Activated CD8-positive, alpha-beta T cell treated with anti-CD3 and anti-CD28 coated beads, Interleukin-2, amount 10 ng/mL, durations not matched to agents 7 days and 5 days (primary cell): ENCODE results near the gene WASF3. TPM values are rescaled to one million over a fixed set of nuclear protein-coding genes. Genes with fewer than 3 reads are reported as not detected.

Experiments used
- ATAC-seq: fragments of 150-1000 bp; cut with Tn5 transposase; one replicate; pipeline ENCODE4 v1.10.0; 2021; ENCODE audit warnings: moderate library complexity
- CTCF ChIA-PET: fragments of 350-600 bp; sonication (Branson Sonifier 250); formaldehyde crosslinking; loops from one replicate; lab custom pipeline; 2021; ENCODE audit warnings: antibody characterized with exemption; lab: Charles Lee
- POLR2A ChIA-PET: fragments of 350-600 bp; sonication (Branson Sonifier 250); formaldehyde crosslinking; loops from one replicate; lab custom pipeline; 2021; ENCODE audit warnings: antibody characterized with exemption; lab: Charles Lee
- DNase-seq: peaks from one replicate; pipeline ENCODE4 v3.0.0-alpha.2; 2020
- H3K27ac Mint-ChIP-seq: one replicate; pipeline ENCODE4 v1.8.0; 2021; ENCODE audit warnings: mild to moderate bottlenecking, mixed read lengths
- H3K27me3 Mint-ChIP-seq: one replicate; pipeline ENCODE4 v1.8.0; 2021; ENCODE audit warnings: low read depth, mixed read lengths
- H3K36me3 Mint-ChIP-seq: one replicate; pipeline ENCODE4 v1.8.0; 2021; ENCODE audit warnings: low read depth, mixed read lengths
- H3K4me1 Mint-ChIP-seq: one replicate; pipeline ENCODE4 v1.8.0; 2021; ENCODE audit warnings: low read depth, mixed read lengths
- H3K4me3 Mint-ChIP-seq: one replicate; pipeline ENCODE4 v1.8.0; 2021; ENCODE audit warnings: mild to moderate bottlenecking, mixed read lengths
- H3K9me3 Mint-ChIP-seq: one replicate; pipeline ENCODE4 v1.8.0; 2022; ENCODE audit warnings: mixed read lengths; ENCODE audit not compliant: insufficient read depth
- total RNA-seq, 2 experiments: library from RNA; stranded (reverse); gene quantifications; one replicate each; pipeline ENCODE4 v1.2.3, GENCODE V29; 2021

The WASF3 gene
- total RNA-seq, 2 experiments from 2014 or later = not detected

- no peaks in the 10 kb centered on the region for H3K36me3 Mint-ChIP-seq
- POLR2A ChIA-PET = no interaction called here
- no peaks in the 10 kb centered on the region for H3K4me1 Mint-ChIP-seq
These were observed 17.8 kb downstream of the WASF3 start for GRCh38 chr13:26575244-26575643.

DNA sequence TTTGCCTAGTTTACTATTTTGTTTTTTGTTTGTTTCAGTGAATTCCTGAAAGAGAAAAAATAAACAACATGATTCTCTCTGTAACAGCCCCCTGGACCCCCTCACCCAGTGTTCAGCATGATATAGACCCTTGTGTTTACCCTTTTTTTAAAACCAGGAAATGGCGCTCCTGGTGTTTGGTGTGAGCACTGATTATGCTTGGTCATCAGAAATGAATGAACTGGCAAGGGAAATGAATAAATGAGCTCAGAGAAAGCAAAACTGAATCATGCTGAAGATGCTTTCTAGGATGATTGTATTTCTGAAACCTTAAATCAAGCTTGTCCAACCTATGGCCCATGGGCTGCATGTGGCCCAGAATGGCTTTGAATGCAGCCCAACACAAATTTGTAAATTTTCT lies 22.1 kb downstream of the WASF3 start:
- H3K27ac Mint-ChIP-seq = no peak overlapping the region
- no peaks in the 10 kb centered on the region for H3K4me1 Mint-ChIP-seq
- peaks cover 12% of the 10 kb centered on the region for H3K27me3 Mint-ChIP-seq
- DNase-seq = no peak
- ChIA-PET CTCF (no interaction called here), POLR2A (no interaction called here)
- no peak for ATAC-seq
- H3K36me3 Mint-ChIP-seq = no peaks in the 10 kb centered on the region
- H3K4me3 Mint-ChIP-seq = no peak overlapping the region
- H3K9me3 Mint-ChIP-seq = no peaks in the 10 kb centered on the region

More at GRCh38 chr13:26575244-26575643, 17.8 kb downstream of the WASF3 start:
- H3K27me3 Mint-ChIP-seq = peaks cover 14% of the 10 kb centered on the region
- no peak for DNase-seq
- no peak overlapping the region for H3K4me3 Mint-ChIP-seq
- ATAC-seq = no peak
- no peak overlapping the region for H3K27ac Mint-ChIP-seq
- no peaks in the 10 kb centered on the region for H3K9me3 Mint-ChIP-seq
- CTCF ChIA-PET = interaction anchor here (0.7 kb wide), 1 partner anchor 13 kb away, joined by 3 read pairs; no protein-coding TSS in a partner anchor

DNA sequence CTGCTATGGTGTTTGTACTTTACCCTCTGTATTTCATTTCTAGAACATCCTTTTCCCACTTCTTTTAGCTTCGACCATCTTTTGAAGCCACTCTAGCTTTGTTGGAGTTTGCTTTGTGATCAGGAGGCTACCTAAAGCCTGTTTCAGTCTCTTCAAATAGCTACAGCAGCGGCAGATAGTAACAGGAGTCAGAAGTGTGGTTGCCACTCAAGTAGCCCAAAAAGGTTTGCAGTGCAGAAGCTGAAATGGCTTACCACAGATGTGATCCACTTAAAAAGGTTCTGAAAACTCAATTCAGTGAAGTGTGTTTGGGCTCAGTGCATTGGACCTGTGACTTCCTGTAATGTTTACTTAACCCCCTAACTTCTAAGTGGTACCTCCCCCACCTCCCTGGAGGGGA lies 26.2 kb downstream of the WASF3 start:
- ATAC-seq (no peak), DNase-seq (no peak)
- ChIA-PET CTCF (interaction anchor here (1.1 kb wide), 1 partner anchor 115 kb away, joined by 3 read pairs; no protein-coding TSS in a partner anchor), POLR2A (no interaction called here)
- Mint-ChIP-seq H3K4me1 (peaks cover 3% of the 10 kb centered on the region), H3K27me3 (peaks cover 18% of the 10 kb centered on the region), H3K4me3 (no peak overlapping the region), H3K36me3 (no peaks in the 10 kb centered on the region), H3K27ac (no peak overlapping the region), H3K9me3 (no peaks in the 10 kb centered on the region)

- no peak overlapping the region for H3K4me3 Mint-ChIP-seq
- CTCF ChIA-PET = interaction anchor here (2.0 kb wide), 1 partner anchor 114 kb away, joined by 4 read pairs; no protein-coding TSS in a partner anchor
- peaks cover 23% of the 10 kb centered on the region for H3K27me3 Mint-ChIP-seq
- POLR2A ChIA-PET = no interaction called here
- no peaks in the 10 kb centered on the region for H3K36me3 Mint-ChIP-seq
- ATAC-seq (no peak), DNase-seq (no peak)
- H3K27ac Mint-ChIP-seq = no peak overlapping the region
- no peaks in the 10 kb centered on the region for H3K9me3 Mint-ChIP-seq
- H3K4me1 Mint-ChIP-seq = peaks cover 3% of the 10 kb centered on the region
These were observed 27.2 kb downstream of the WASF3 start for GRCh38 chr13:26584713-26585112.

GRCh38 chr13:26585136-26585535 lies 27.7 kb downstream of the WASF3 start:
- no peaks in the 10 kb centered on the region for H3K36me3 Mint-ChIP-seq
- CTCF ChIA-PET = interaction anchor here (2.0 kb wide), 1 partner anchor 113 kb away, joined by 4 read pairs; no protein-coding TSS in a partner anchor
- POLR2A ChIA-PET = no interaction called here
- peaks cover 3% of the 10 kb centered on the region for H3K4me1 Mint-ChIP-seq
- ATAC-seq (no peak), DNase-seq (no peak)
- H3K27me3 Mint-ChIP-seq = peaks cover 23% of the 10 kb centered on the region
- no peak overlapping the region for H3K4me3 Mint-ChIP-seq
- H3K9me3 Mint-ChIP-seq = no peaks in the 10 kb centered on the region
- no peak overlapping the region for H3K27ac Mint-ChIP-seq

DNA sequence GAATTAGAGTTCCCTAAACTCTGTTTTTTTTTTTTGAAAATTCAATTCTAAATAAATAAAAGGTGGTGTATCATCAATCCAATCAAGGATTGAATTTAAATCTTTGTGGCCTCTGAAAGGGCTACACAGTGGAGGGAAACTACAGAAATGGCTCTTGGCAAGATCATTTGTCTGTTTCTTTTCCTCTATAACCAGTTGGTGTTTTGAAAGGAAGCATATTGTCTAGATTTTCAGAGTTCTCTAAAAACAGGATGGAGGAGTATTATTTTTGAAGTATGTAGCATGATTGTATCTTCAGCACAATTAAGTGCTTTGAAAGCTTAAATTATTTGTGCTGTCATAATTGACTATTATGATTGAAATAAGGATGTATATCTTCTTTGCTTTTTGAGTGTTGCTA lies 29.8 kb downstream of the WASF3 start:
- Mint-ChIP-seq H3K27ac (no peak overlapping the region), H3K4me3 (no peak overlapping the region), H3K27me3 (peaks cover 33% of the 10 kb centered on the region), H3K36me3 (no peaks in the 10 kb centered on the region), H3K4me1 (peaks cover 3% of the 10 kb centered on the region), H3K9me3 (no peaks in the 10 kb centered on the region)
- ATAC-seq = no peak
- no peak for DNase-seq
- ChIA-PET CTCF (no interaction called here), POLR2A (no interaction called here)

- Mint-ChIP-seq H3K4me1 (peaks cover 3% of the 10 kb centered on the region), H3K36me3 (no peaks in the 10 kb centered on the region), H3K27ac (no peak overlapping the region), H3K4me3 (no peak overlapping the region), H3K27me3 (peaks cover 28% of the 10 kb centered on the region), H3K9me3 (no peaks in the 10 kb centered on the region)
- ATAC-seq (no peak), DNase-seq (no peak)
- POLR2A ChIA-PET = no interaction called here
- CTCF ChIA-PET = no interaction called here
These were observed 31.7 kb downstream of the WASF3 start for GRCh38 chr13:26589226-26589625.

DNA sequence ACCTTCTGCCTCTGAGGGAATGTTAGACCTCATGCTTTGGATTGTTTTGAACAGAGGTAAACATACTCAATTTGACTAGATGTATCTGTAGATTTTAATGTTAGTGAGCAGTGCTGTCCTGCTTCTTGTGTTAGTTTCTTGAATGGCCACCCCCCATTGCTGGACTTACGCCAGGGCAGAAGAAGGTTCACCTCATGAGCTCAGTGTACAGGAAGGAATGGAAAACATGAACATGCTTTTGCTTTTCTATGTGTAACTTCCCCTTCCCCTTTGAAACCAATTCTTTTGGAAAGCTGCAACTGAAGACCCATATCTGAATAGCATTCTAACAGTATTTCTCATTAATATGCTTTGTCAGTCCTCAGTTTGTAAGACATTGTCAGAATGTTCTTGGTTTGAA lies 32.3 kb downstream of the WASF3 start:
- H3K4me1 Mint-ChIP-seq = peaks cover 3% of the 10 kb centered on the region
- H3K4me3 Mint-ChIP-seq = no peak overlapping the region
- no peaks in the 10 kb centered on the region for H3K36me3 Mint-ChIP-seq
- H3K27me3 Mint-ChIP-seq = peaks cover 32% of the 10 kb centered on the region
- H3K9me3 Mint-ChIP-seq = no peaks in the 10 kb centered on the region
- POLR2A ChIA-PET = no interaction called here
- no peak overlapping the region for H3K27ac Mint-ChIP-seq
- DNase-seq = no peak
- CTCF ChIA-PET = no interaction called here
- no peak for ATAC-seq

GRCh38 chr13:26590379-26590778 lies 32.9 kb downstream of the WASF3 start:
- H3K4me3 Mint-ChIP-seq = no peak overlapping the region
- no peaks in the 10 kb centered on the region for H3K9me3 Mint-ChIP-seq
- ChIA-PET POLR2A (no interaction called here), CTCF (no interaction called here)
- H3K36me3 Mint-ChIP-seq = no peaks in the 10 kb centered on the region
- peaks cover 3% of the 10 kb centered on the region for H3K4me1 Mint-ChIP-seq
- DNase-seq = no peak
- no peak overlapping the region for H3K27ac Mint-ChIP-seq
- ATAC-seq = no peak
- peaks cover 35% of the 10 kb centered on the region for H3K27me3 Mint-ChIP-seq

GRCh38 chr13:26590951-26591350 lies 33.5 kb downstream of the WASF3 start:
- CTCF ChIA-PET = no interaction called here
- H3K36me3 Mint-ChIP-seq = no peaks in the 10 kb centered on the region
- no peaks in the 10 kb centered on the region for H3K9me3 Mint-ChIP-seq
- H3K27me3 Mint-ChIP-seq = peaks cover 33% of the 10 kb centered on the region
- no peak overlapping the region for H3K27ac Mint-ChIP-seq
- ATAC-seq = no peak
- no peaks in the 10 kb centered on the region for H3K4me1 Mint-ChIP-seq
- POLR2A ChIA-PET = no interaction called here
- DNase-seq = no peak
- no peak overlapping the region for H3K4me3 Mint-ChIP-seq

DNA sequence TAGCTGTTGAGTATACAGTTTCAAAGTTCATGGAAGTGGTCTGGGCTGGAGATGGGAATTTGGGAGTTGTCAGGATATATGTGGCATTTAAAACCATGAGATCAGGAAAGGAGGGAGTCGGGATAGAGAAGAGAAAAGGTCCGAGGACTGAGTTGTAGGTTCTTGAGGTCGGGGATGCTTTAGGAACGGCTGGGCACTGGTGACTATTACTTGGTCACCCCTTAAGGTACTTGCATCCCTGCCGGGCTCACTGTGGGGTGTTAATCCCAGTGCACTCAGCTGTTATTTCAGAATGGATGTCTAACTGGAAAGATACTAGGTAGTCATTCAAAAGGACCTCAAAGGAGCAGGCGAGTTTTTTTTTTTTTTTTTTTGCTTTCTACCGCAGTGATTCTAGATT lies 34.2 kb downstream of the WASF3 start:
- no peaks in the 10 kb centered on the region for H3K4me1 Mint-ChIP-seq
- no peaks in the 10 kb centered on the region for H3K36me3 Mint-ChIP-seq
- ATAC-seq = no peak
- H3K4me3 Mint-ChIP-seq = no peak overlapping the region
- POLR2A ChIA-PET = no interaction called here
- H3K27me3 Mint-ChIP-seq = peaks cover 31% of the 10 kb centered on the region
- no peak for DNase-seq
- CTCF ChIA-PET = interaction anchor here (1.2 kb wide), 1 partner anchor 327 kb away, joined by 3 read pairs; no protein-coding TSS in a partner anchor
- no peak overlapping the region for H3K27ac Mint-ChIP-seq
- H3K9me3 Mint-ChIP-seq = no peaks in the 10 kb centered on the region

DNA sequence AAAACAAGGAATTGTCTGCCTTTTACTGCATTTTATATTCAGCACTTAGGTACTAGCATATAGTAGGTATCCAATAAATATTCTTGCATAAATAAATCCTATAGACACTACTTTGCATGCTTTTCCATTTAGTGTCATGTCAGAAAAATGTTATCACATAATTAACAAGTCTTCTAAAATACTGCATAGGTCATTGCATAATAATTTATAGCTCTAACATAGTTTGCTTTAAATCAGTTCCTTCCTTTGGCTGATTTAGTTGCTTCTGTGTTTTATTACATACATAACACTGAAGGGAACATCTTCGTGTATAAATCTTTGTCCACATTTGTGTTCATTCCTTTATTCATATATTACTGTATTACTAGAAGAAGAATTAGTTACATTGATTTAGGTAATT lies 36.2 kb downstream of the WASF3 start:
- Mint-ChIP-seq H3K4me1 (no peaks in the 10 kb centered on the region), H3K27me3 (peaks cover 28% of the 10 kb centered on the region), H3K27ac (no peak overlapping the region), H3K4me3 (no peak overlapping the region), H3K36me3 (no peaks in the 10 kb centered on the region), H3K9me3 (no peaks in the 10 kb centered on the region)
- no peak for ATAC-seq
- POLR2A ChIA-PET = no interaction called here
- no peak for DNase-seq
- CTCF ChIA-PET = interaction anchor here (1.4 kb wide), 1 partner anchor 105 kb away, joined by 3 read pairs; no protein-coding TSS in a partner anchor

DNA sequence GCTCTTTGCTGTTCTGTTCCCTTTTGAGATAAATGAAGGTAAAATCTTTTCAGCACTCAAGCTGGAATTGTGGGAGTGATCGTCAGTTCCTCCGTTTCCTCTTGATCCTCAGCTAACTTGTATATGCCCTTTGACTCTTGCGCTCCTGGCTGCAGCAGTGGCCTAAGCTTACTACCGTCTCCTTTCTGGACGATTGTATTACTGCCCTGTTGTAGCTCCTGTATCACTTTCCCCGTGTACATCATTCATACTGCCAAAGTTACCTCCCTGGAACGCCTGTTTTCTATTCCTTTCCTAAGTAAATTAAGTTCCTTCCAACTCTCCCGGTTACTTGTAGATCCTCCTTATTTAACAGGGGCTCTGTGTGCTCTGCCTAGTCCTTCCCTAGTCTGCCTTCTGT lies 36.9 kb downstream of the WASF3 start:
- ATAC-seq (no peak), DNase-seq (no peak)
- Mint-ChIP-seq H3K4me1 (no peaks in the 10 kb centered on the region), H3K9me3 (no peaks in the 10 kb centered on the region), H3K4me3 (no peak overlapping the region), H3K36me3 (no peaks in the 10 kb centered on the region), H3K27me3 (peaks cover 24% of the 10 kb centered on the region), H3K27ac (no peak overlapping the region)
- ChIA-PET CTCF (interaction anchor here (1.4 kb wide), 1 partner anchor 104 kb away, joined by 3 read pairs; no protein-coding TSS in a partner anchor), POLR2A (no interaction called here)
